H9 (cell line): Measurements from ENCODE around the gene TMOD3. TPM values are rescaled to one million over a fixed set of nuclear protein-coding genes. Genes with fewer than 3 reads are reported as not detected.

Experiments
- DNase-seq: peaks from one replicate; pipeline ENCODE4 v3.0.0-alpha.2; 2017
- H2AFZ ChIP-seq: one replicate; pipeline ENCODE4 v1.6.1; 2013; ENCODE audit warnings: mild to moderate bottlenecking, low read length, control low read depth, moderate library complexity
- H2AK5ac ChIP-seq: 2 replicates; pipeline ENCODE4 v1.6.1; 2013; ENCODE audit warnings: low read length, control low read depth, mixed read lengths; ENCODE audit not compliant: insufficient read length
- H2BK120ac ChIP-seq: one replicate; pipeline ENCODE4 v1.6.1; 2013; ENCODE audit warnings: low read depth, mild to moderate bottlenecking, low read length, control low read depth, inconsistent platforms; ENCODE audit not compliant: poor library complexity, severe bottlenecking
- H2BK12ac ChIP-seq: 2 replicates; pipeline ENCODE4 v1.6.1; 2013; ENCODE audit warnings: low read length, control low read depth, mixed read lengths, low read depth; ENCODE audit not compliant: insufficient read length
- H2BK15ac ChIP-seq: 2 replicates; pipeline ENCODE4 v1.6.1; 2013; ENCODE audit warnings: low read depth, low read length, control low read depth
- H2BK20ac ChIP-seq: one replicate; pipeline ENCODE4 v1.6.1; 2013; ENCODE audit warnings: low read depth, mild to moderate bottlenecking, low read length, control low read depth, inconsistent platforms; ENCODE audit not compliant: poor library complexity, severe bottlenecking
- H2BK5ac ChIP-seq: 2 replicates; pipeline ENCODE4 v1.6.1; 2013; ENCODE audit warnings: low read length, control low read depth, mixed read lengths; ENCODE audit not compliant: insufficient read length
- H3K14ac ChIP-seq: 2 replicates; pipeline ENCODE4 v1.6.1; 2013; ENCODE audit warnings: low read length, control low read depth; ENCODE audit not compliant: insufficient read depth
- H3K18ac ChIP-seq: 2 replicates; pipeline ENCODE4 v1.6.1; 2013; ENCODE audit warnings: low read depth, mild to moderate bottlenecking, mixed read lengths, low read length, control low read depth; ENCODE audit not compliant: insufficient read length
- H3K23ac ChIP-seq: 2 replicates; pipeline ENCODE4 v1.6.1; 2013; ENCODE audit warnings: low read length, control low read depth, mixed read lengths, low read depth; ENCODE audit not compliant: insufficient read length
- H3K23me2 ChIP-seq: 2 replicates; pipeline ENCODE4 v1.6.1; 2013; ENCODE audit warnings: low read depth, mild to moderate bottlenecking, mixed read lengths, low read length, control low read depth; ENCODE audit not compliant: insufficient read length, poor library complexity, severe bottlenecking
- H3K27ac ChIP-seq: 2 replicates; pipeline ENCODE4 v1.5.1; 2013; ENCODE audit warnings: low read length, control low read depth, mixed read lengths, low read depth; ENCODE audit not compliant: insufficient read length
- H3K27me3 ChIP-seq: 2 replicates; pipeline ENCODE4 v1.6.1; 2013; ENCODE audit warnings: low read length, control low read depth, inconsistent platforms; ENCODE audit not compliant: insufficient read depth
- H3K4ac ChIP-seq: 2 replicates; pipeline ENCODE4 v1.6.1; 2013; ENCODE audit warnings: low read depth, mild to moderate bottlenecking, control low read depth, inconsistent platforms, low read length, moderate library complexity
- H3K4me1 ChIP-seq: 2 replicates; pipeline ENCODE4 v1.6.1; 2013; ENCODE audit warnings: low read length, control low read depth, inconsistent platforms; ENCODE audit not compliant: insufficient read depth
- H3K4me2 ChIP-seq: 2 replicates; pipeline ENCODE4 v1.6.1; 2013; ENCODE audit warnings: low read length, control low read depth, mixed read lengths; ENCODE audit not compliant: insufficient read length, insufficient read depth
- H3K56ac ChIP-seq: 2 replicates; pipeline ENCODE4 v1.6.1; 2013; ENCODE audit warnings: low read depth, mild to moderate bottlenecking, mixed read lengths, low read length, control low read depth; ENCODE audit not compliant: insufficient read length
- H3K79me1 ChIP-seq: 2 replicates; pipeline ENCODE4 v1.6.1; 2013; ENCODE audit warnings: low read depth, mild to moderate bottlenecking, moderate library complexity, low read length, control low read depth, inconsistent platforms; ENCODE audit not compliant: insufficient read depth, poor library complexity, severe bottlenecking
- H3K79me2 ChIP-seq: 2 replicates; pipeline ENCODE4 v1.6.1; 2013; ENCODE audit warnings: low read length, control low read depth, inconsistent platforms; ENCODE audit not compliant: insufficient read depth
- H3K9ac ChIP-seq: 2 replicates; pipeline ENCODE4 v1.6.1; 2013; ENCODE audit warnings: low read length, control low read depth, mixed read lengths; ENCODE audit not compliant: insufficient read length; ENCODE audit errors: extremely low read depth
- H3K9me3 ChIP-seq: one replicate; pipeline ENCODE4 v1.6.1; 2013; ENCODE audit warnings: low read depth, low read length, inconsistent platforms; ENCODE audit not compliant: control insufficient read depth
- H3T11ph ChIP-seq: one replicate; pipeline ENCODE4 v1.6.1; 2013; ENCODE audit warnings: mild to moderate bottlenecking, low read length, control low read depth, inconsistent platforms
- H4K20me1 ChIP-seq: one replicate; pipeline ENCODE4 v1.6.1; 2013; ENCODE audit not compliant: control insufficient read depth, insufficient read length, insufficient read depth
- H4K5ac ChIP-seq: 2 replicates; pipeline ENCODE4 v1.6.1; 2013; ENCODE audit warnings: low read depth, mild to moderate bottlenecking, mixed read lengths, low read length, control low read depth; ENCODE audit not compliant: insufficient read length
- H4K8ac ChIP-seq: replicated peaks from 2 replicates; pipeline ENCODE4 v1.6.1; 2013; ENCODE audit warnings: low read length, control low read depth, mixed read lengths, low read depth; ENCODE audit not compliant: insufficient read length
- H4K91ac ChIP-seq: 2 replicates; pipeline ENCODE4 v1.6.1; 2013; ENCODE audit warnings: low read depth, mild to moderate bottlenecking, moderate library complexity, mixed read lengths, low read length, control low read depth; ENCODE audit not compliant: insufficient read length
- H3K27ac Mint-ChIP-seq, 3 experiments: 2 replicates in 2 of 3; 3 replicates in 1 of 3; pipeline ENCODE4 v1.8.0; 2020 to 2021; ENCODE audit warnings: mixed read lengths in 3 of 3, mild to moderate bottlenecking in 1 of 3, moderate library complexity in 1 of 3
- H3K27me3 Mint-ChIP-seq: 2 replicates; pipeline ENCODE4 v1.8.0; 2021; ENCODE audit warnings: low read depth, mild to moderate bottlenecking, moderate library complexity, mixed read lengths
- H3K36me3 Mint-ChIP-seq, 3 experiments: 2 replicates in 2 of 3; 3 replicates in 1 of 3; pipeline ENCODE4 v1.8.0; 2020 to 2021; ENCODE audit warnings: low read depth in 3 of 3, mixed read lengths in 3 of 3; ENCODE audit not compliant: insufficient read depth in 1 of 3
- H3K4me1 Mint-ChIP-seq, 2 experiments: 2 replicates each; pipeline ENCODE4 v1.8.0; 2020; ENCODE audit warnings: mixed read lengths in 2 of 2
- H3K4me3 Mint-ChIP-seq, 2 experiments: 2 replicates in 1 of 2; 3 replicates in 1 of 2; pipeline ENCODE4 v1.8.0; 2020 to 2021; ENCODE audit warnings: mild to moderate bottlenecking in 2 of 2, mixed read lengths in 2 of 2, moderate library complexity in 1 of 2
- H3K9me3 Mint-ChIP-seq, 2 experiments: 2 replicates in 1 of 2; 3 replicates in 1 of 2; pipeline ENCODE4 v1.8.0; 2020; ENCODE audit warnings: mild to moderate bottlenecking in 2 of 2, mixed read lengths in 2 of 2, moderate library complexity in 1 of 2
- WGBS: extraction: QIAGEN DNeasy Blood & Tissue Kit; methylation state at CpG from one replicate; pipeline ENCODE4 v1.1.7; 2013; ENCODE audit warnings: missing lambda C conversion rate, low lambda C conversion rate, mixed read lengths; ENCODE audit not compliant: insufficient read length; ENCODE audit errors: extremely low coverage; 5-methylcytosine and 5-hydroxymethylcytosine counted together
- total RNA-seq: library from RNA; stranded (reverse); gene quantifications from 2 replicates; pipeline ENCODE4 v1.2.1, GENCODE V29; 2021
- TF ChIP-seq, protein P1 (sequence below): fragments of 200-600 bp; sonication (generic); conservative IDR thresholded peaks from 3 replicates; pipeline ENCODE4 v1.8.0; 2021; ENCODE audit warnings: antibody characterized with exemption, mild to moderate bottlenecking

The TMOD3 gene
- total RNA-seq, 1 experiment from 2014 or later, result 24.7 TPM

DNA sequence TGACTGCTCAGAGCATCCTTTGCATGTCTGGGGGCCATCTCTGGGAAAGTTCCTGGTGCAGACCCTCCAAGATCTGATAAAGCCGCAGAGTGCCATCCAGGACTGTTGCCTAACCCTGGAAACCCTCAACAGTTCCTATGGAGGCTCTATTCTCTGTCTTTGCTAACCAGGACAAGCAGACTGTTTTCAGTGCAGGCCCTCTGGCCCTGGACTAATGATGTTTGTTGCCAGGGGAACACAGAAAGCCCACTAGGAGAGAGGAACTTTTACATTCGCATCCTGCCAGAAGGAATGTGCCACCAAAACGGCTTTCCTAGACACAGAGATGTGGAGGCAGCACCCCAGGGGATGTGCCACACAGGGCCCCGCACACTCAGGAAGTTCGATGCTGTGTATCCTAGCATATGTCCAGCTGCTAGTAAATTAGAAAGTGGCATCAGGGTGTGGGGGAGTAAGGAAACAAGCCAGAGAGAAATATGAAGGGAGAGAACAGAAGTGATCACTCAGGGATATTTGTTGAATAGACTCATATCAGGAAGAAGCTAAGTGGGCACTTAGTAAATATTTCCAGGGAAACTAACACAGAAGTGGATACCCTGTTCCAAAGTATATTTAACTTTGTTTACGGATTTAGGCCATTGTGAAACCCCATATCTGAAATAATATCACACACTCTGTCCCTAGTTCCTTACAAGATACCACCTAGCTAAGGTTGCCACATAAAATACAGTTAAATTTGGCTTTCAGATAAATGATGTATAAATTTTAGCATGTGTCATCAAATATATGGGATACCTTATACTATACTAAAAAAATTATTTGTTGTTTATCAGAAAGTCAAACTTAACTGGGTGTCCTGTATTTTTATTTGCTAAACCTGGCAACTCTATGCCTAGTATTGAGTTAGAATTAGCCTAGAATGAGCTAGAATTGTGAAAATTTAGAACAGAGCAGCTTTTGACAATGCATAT lies 29.9 kb upstream of the TMOD3 start:
- Histone ChIP-seq H2BK15ac (no peak overlapping the region), H3T11ph (no peak overlapping the region), H4K8ac (no peak overlapping the region), H2BK20ac (no peak overlapping the region), H2AFZ (no peak overlapping the region), H3K23ac (no peak overlapping the region), H3K9me3 (no peaks in the 10 kb centered on the region), H2AK5ac (no peak overlapping the region), H4K91ac (no peak overlapping the region), H3K56ac (no peak overlapping the region), H3K4me1 (no peaks in the 10 kb centered on the region), H3K14ac (no peak overlapping the region), H3K4me2 (no peak overlapping the region), H2BK5ac (no peak overlapping the region), H3K79me1 (no peaks in the 10 kb centered on the region), H3K23me2 (no peaks in the 10 kb centered on the region), H3K79me2 (no peaks in the 10 kb centered on the region), H3K27me3 (no peaks in the 10 kb centered on the region), H3K4ac (no peak overlapping the region), H4K5ac (no peak overlapping the region), H3K27ac (no peak overlapping the region), H2BK120ac (no peak overlapping the region), H3K9ac (no peak overlapping the region), H2BK12ac (no peak overlapping the region), H4K20me1 (no peaks in the 10 kb centered on the region), H3K18ac (no peak overlapping the region)
- no peak for DNase-seq
- Mint-ChIP-seq H3K36me3 (no peaks in the 10 kb centered on the region), H3K4me3 (no peak overlapping the region), H3K4me1 (no peaks in the 10 kb centered on the region; a peak in 1 of 4 replicates), H3K9me3 (no peaks in the 10 kb centered on the region), H3K27me3 (no peaks in the 10 kb centered on the region; the same call in 1 of the 2 replicates), H3K27ac (no peak overlapping the region)
- no CpG with 5 or more reads among the region's 6 CpGs for WGBS
- TF ChIP-seq, protein P1, sequence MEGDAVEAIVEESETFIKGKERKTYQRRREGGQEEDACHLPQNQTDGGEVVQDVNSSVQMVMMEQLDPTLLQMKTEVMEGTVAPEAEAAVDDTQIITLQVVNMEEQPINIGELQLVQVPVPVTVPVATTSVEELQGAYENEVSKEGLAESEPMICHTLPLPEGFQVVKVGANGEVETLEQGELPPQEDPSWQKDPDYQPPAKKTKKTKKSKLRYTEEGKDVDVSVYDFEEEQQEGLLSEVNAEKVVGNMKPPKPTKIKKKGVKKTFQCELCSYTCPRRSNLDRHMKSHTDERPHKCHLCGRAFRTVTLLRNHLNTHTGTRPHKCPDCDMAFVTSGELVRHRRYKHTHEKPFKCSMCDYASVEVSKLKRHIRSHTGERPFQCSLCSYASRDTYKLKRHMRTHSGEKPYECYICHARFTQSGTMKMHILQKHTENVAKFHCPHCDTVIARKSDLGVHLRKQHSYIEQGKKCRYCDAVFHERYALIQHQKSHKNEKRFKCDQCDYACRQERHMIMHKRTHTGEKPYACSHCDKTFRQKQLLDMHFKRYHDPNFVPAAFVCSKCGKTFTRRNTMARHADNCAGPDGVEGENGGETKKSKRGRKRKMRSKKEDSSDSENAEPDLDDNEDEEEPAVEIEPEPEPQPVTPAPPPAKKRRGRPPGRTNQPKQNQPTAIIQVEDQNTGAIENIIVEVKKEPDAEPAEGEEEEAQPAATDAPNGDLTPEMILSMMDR, result no peak
